Activated CD8-positive, alpha-beta memory T cell treated with anti-CD3 and anti-CD28 coated beads for 1 hour (primary cell): ENCODE data around the gene B4GALT2.

Experiments used
- DNase-seq, 2 donors: peaks; one replicate each; pipeline ENCODE4 v3.0.0-alpha.2; 2020; ENCODE audit warnings: low read depth in 1 of 2; ENCODE audit errors: extremely low read depth in 1 of 2

Gene B4GALT2

GRCh38 chr1:43946236-43947060 is 32.6 kb upstream of the B4GALT2 start, which contains the start of gene IPO13:
Gene IPO13, plus strand, starts transcription at chr1:43946950. Its CDS starts 651 bp downstream, at chr1:43947601.
- DNase-seq: peak; percentile 86 to 89

- DNase-seq: no peak
These were observed 31.7 kb upstream of the B4GALT2 start for GRCh38 chr1:43947061-43947873.

GRCh38 chr1:43947874-43948437 is 31.1 kb upstream of the B4GALT2 start:
- no peak for DNase-seq

GRCh38 chr1:43949678-43950077 is 29.3 kb upstream of the B4GALT2 start:
- no peak for DNase-seq

GRCh38 chr1:43951021-43951985 is 27.7 kb upstream of the B4GALT2 start:
- DNase-seq: no peak

GRCh38 chr1:43952731-43953346 is 26.2 kb upstream of the B4GALT2 start:
- no peak for DNase-seq

- no peak for DNase-seq
These were observed 25.6 kb upstream of the B4GALT2 start for GRCh38 chr1:43953361-43953760.

- no peak for DNase-seq
These were observed 25.0 kb upstream of the B4GALT2 start for GRCh38 chr1:43954036-43954435.

GRCh38 chr1:43956234-43956633 is 22.8 kb upstream of the B4GALT2 start:
- DNase-seq: no peak

GRCh38 chr1:43957407-43958040 is 21.5 kb upstream of the B4GALT2 start:
- DNase-seq: no peak

GRCh38 chr1:43958351-43959255 is 20.4 kb upstream of the B4GALT2 start:
- DNase-seq: no peak

GRCh38 chr1:43960798-43961197 is 18.2 kb upstream of the B4GALT2 start:
- DNase-seq: no peak

- no peak for DNase-seq
These were observed 17.3 kb upstream of the B4GALT2 start for GRCh38 chr1:43961692-43962091.

- DNase-seq: no peak
These were observed 16.7 kb upstream of the B4GALT2 start for GRCh38 chr1:43962324-43962723.

GRCh38 chr1:43963006-43963405 is 16.0 kb upstream of the B4GALT2 start:
- no peak for DNase-seq

- DNase-seq: no peak
These were observed 15.1 kb upstream of the B4GALT2 start for GRCh38 chr1:43963890-43964289.

GRCh38 chr1:43965316-43965715 is 13.7 kb upstream of the B4GALT2 start:
- DNase-seq: no peak

GRCh38 chr1:43968348-43968948 is 10.6 kb upstream of the B4GALT2 start:
- DNase-seq: no peak
